ENCODE measurements around the gene ZNF831.

Gene ZNF831

GRCh38 chr20:59150821-59151251 is 12.8 kb upstream of the ZNF831 start:
- Histone ChIP-seq H3K4me1 (ENCODE audit: insufficient read depth, poor library complexity, severe bottlenecking) (no peaks in the 10 kb centered on the region), H3K27ac (ENCODE audit: poor library complexity, severe bottlenecking) (no peak overlapping the region), H3K9me3 (ENCODE audit: severe bottlenecking) (no peaks in the 10 kb centered on the region), H3K4me3 (ENCODE audit: severe bottlenecking) (no peak overlapping the region), H3K27me3 (ENCODE audit: insufficient read depth, poor library complexity, severe bottlenecking) (peaks cover 87% of the 10 kb centered on the region), H3K36me3 (ENCODE audit: low read depth) (no peaks in the 10 kb centered on the region)
- ATAC-seq (ENCODE audit: low read depth) (no peak; the same call in 2 of the 3 replicates), DNase-seq (ENCODE audit: low spot score) (peak; percentile 71)
- no peak for TF ChIP-seq CTCF (IDR thresholded peaks at IDR 0.05; ENCODE audit: poor library complexity, severe bottlenecking)

- Histone ChIP-seq H3K36me3 (ENCODE audit: low read depth) (no peaks in the 10 kb centered on the region), H3K9me3 (ENCODE audit: severe bottlenecking) (no peaks in the 10 kb centered on the region), H3K27me3 (ENCODE audit: insufficient read depth, poor library complexity, severe bottlenecking) (peaks cover 92% of the 10 kb centered on the region), H3K4me3 (ENCODE audit: severe bottlenecking) (no peak overlapping the region), H3K27ac (ENCODE audit: poor library complexity, severe bottlenecking) (no peak overlapping the region), H3K4me1 (ENCODE audit: insufficient read depth, poor library complexity, severe bottlenecking) (no peaks in the 10 kb centered on the region)
- no peak for TF ChIP-seq CTCF (IDR thresholded peaks at IDR 0.05; ENCODE audit: poor library complexity, severe bottlenecking)
- ATAC-seq (ENCODE audit: low read depth) = no peak
- no peak for DNase-seq (ENCODE audit: low spot score)
These were observed 12.2 kb upstream of the ZNF831 start for GRCh38 chr20:59151391-59151790.

GRCh38 chr20:59151820-59152219 is 11.8 kb upstream of the ZNF831 start:
- Histone ChIP-seq H3K9me3 (ENCODE audit: severe bottlenecking) (no peaks in the 10 kb centered on the region), H3K36me3 (ENCODE audit: low read depth) (no peaks in the 10 kb centered on the region), H3K27me3 (ENCODE audit: insufficient read depth, poor library complexity, severe bottlenecking) (peaks cover 92% of the 10 kb centered on the region), H3K4me1 (ENCODE audit: insufficient read depth, poor library complexity, severe bottlenecking) (no peaks in the 10 kb centered on the region), H3K4me3 (ENCODE audit: severe bottlenecking) (no peak overlapping the region), H3K27ac (ENCODE audit: poor library complexity, severe bottlenecking) (no peak overlapping the region)
- ATAC-seq (ENCODE audit: low read depth) = no peak
- TF ChIP-seq CTCF (IDR thresholded peaks at IDR 0.05; ENCODE audit: poor library complexity, severe bottlenecking) = no peak
- no peak for DNase-seq (ENCODE audit: low spot score)

GRCh38 chr20:59152559-59153354 is 10.9 kb upstream of the ZNF831 start:
- H3K36me3 ChIP-seq (ENCODE audit: low read depth) = no peaks in the 10 kb centered on the region
- H3K27ac ChIP-seq (ENCODE audit: poor library complexity, severe bottlenecking) = no peak overlapping the region
- ATAC-seq (ENCODE audit: low read depth) (no peak), DNase-seq (ENCODE audit: low spot score) (no peak)
- H3K4me1 ChIP-seq (ENCODE audit: insufficient read depth, poor library complexity, severe bottlenecking) = no peaks in the 10 kb centered on the region
- TF ChIP-seq CTCF (IDR thresholded peaks at IDR 0.05; ENCODE audit: poor library complexity, severe bottlenecking) = no peak
- peaks cover 92% of the 10 kb centered on the region for H3K27me3 ChIP-seq (ENCODE audit: insufficient read depth, poor library complexity, severe bottlenecking)
- no peaks in the 10 kb centered on the region for H3K9me3 ChIP-seq (ENCODE audit: severe bottlenecking)
- H3K4me3 ChIP-seq (ENCODE audit: severe bottlenecking) = no peak overlapping the region

GRCh38 chr20:59153355-59153681 is 10.3 kb upstream of the ZNF831 start:
- TF ChIP-seq CTCF (IDR thresholded peaks at IDR 0.05; ENCODE audit: poor library complexity, severe bottlenecking) = no peak

More at GRCh38 chr20:59153355-59153681, 10.3 kb upstream of the ZNF831 start:
- H3K27ac ChIP-seq (ENCODE audit: poor library complexity, severe bottlenecking) = no peak overlapping the region
- DNase-seq (ENCODE audit: low spot score) = peak; percentile 72
- H3K36me3 ChIP-seq (ENCODE audit: low read depth) = no peaks in the 10 kb centered on the region
- H3K4me3 ChIP-seq (ENCODE audit: severe bottlenecking) = no peak overlapping the region
- ATAC-seq (ENCODE audit: low read depth) = no peak
- H3K4me1 ChIP-seq (ENCODE audit: insufficient read depth, poor library complexity, severe bottlenecking) = no peaks in the 10 kb centered on the region
- peaks cover 93% of the 10 kb centered on the region for H3K27me3 ChIP-seq (ENCODE audit: insufficient read depth, poor library complexity, severe bottlenecking)
- no peaks in the 10 kb centered on the region for H3K9me3 ChIP-seq (ENCODE audit: severe bottlenecking)
